Right lobe of liver (tissue), 6 donors: ENCODE results near the gene TBC1D24. TPM values are rescaled to one million over a fixed set of nuclear protein-coding genes. Genes with fewer than 3 reads are reported as not detected.
A peak's percentile ranks its signal among the peaks of the same experiment; 100 is the strongest.
"Not testable (repeated sequence)": the region's sequence is repeated elsewhere in the genome, so short reads cannot be mapped to it uniquely, and the experiment has no call there.

ENCODE experiments used
- ATAC-seq, 4 donors: fragments of 200-7000 bp; cut with Tn5 transposase; one replicate each; pipeline ENCODE4 v1.9.1; 2020; ENCODE audit warnings: mild to moderate bottlenecking in 4 of 4, moderate library complexity in 4 of 4
- DNase-seq, 3 donors: peaks; one replicate each; pipeline ENCODE4 v3.0.0-alpha.2; 2020
- H3K27ac ChIP-seq, 3 donors: fragments of 200-600 bp; one replicate each; pipeline ENCODE4 v1.8.0; 2022
- H3K27me3 ChIP-seq, 2 donors: fragments of 200-600 bp; one replicate each; pipeline ENCODE4 v1.8.0; 2022
- H3K36me3 ChIP-seq, 4 donors: fragments of 200-600 bp; sonication (generic) in 1 of 4; one replicate each; pipeline versions ENCODE4 v1.5.1 to v1.8.0; 2017 to 2022; ENCODE audit warnings: control low read depth in 1 of 4
- H3K4me1 ChIP-seq, 4 donors: fragments of 200-600 bp; sonication (generic) in 1 of 4; one replicate each; pipeline versions ENCODE4 v1.5.1 to v1.8.0; 2017 to 2022; ENCODE audit warnings: control low read depth in 1 of 4
- H3K4me3 ChIP-seq, 3 donors: fragments of 200-600 bp; one replicate each; pipeline ENCODE4 v1.8.0; 2022
- H3K9me3 ChIP-seq, 4 donors: fragments of 200-600 bp; sonication (generic) in 1 of 4; one replicate each; pipeline versions ENCODE4 v1.5.1 to v1.8.0; 2017 to 2022; ENCODE audit warnings: control low read depth in 1 of 4
- CTCF ChIP-seq, 4 donors: fragments of 200-600 bp in 3 of 4; fragments of 450-650 bp in 1 of 4; IDR thresholded peaks; one replicate each; pipeline versions ENCODE4 v1.5.1 to v1.8.0; 2016 to 2022; ENCODE audit warnings: antibody characterized with exemption in 4 of 4, mild to moderate bottlenecking in 2 of 4
- POLR2A ChIP-seq: fragments of 450-650 bp; IDR thresholded peaks from one replicate; pipeline ENCODE4 v1.6.1; 2017; ENCODE audit warnings: antibody characterized with exemption, mild to moderate bottlenecking
- WGBS: methylation state at CpG from one replicate; pipeline ENCODE4 v1.1.6; 2018; ENCODE audit warnings: low coverage, low lambda C conversion rate; ENCODE audit not compliant: insufficient coverage; ENCODE audit errors: missing lambda C conversion rate; 5-methylcytosine and 5-hydroxymethylcytosine counted together
- intact Hi-C, 2 donors: fragments of 100-400 bp; cut with DNase I; formaldehyde crosslinking; loops; one replicate each; pipeline versions ENCODE4 v1.11.2 to v1.14.1; 2022
- total RNA-seq, 6 experiments: library from RNA; depleted of rRNA in 2 of 6; stranded (reverse); fragments of >200 nt in 2 of 6; fragmentation: NEBNext Ultra II Directional in 3 of 6; extraction: Animal tissue kit (Norgen Biotek cat#: 25700) in 3 of 6; gene quantifications; one replicate each; pipeline versions ENCODE4 v1.1.0 to v1.2.4, GENCODE V29; 2016 to 2023
- donor health status: DM: no; HTN: yes; CAD: no.
- donor health status: DM: no; HTN: no; CAD: no.
- donor health status: DM: no; HTN: no; CAD: no.
- donor health status: DM: no; HTN: yes; CAD: no.
- donor health status: DM: no; HTN: yes; CAD: no.

The TBC1D24 gene
- total RNA-seq, 6 experiments from 2014 or later: 14.9 to 22.7 (median 17.5) TPM

GRCh38 chr16:2533912-2534311 is 59.0 kb downstream of the TBC1D24 start:
- Histone ChIP-seq H3K9me3 (no peaks in the 10 kb centered on the region), H3K27me3 (no peaks in the 10 kb centered on the region), H3K4me3 (no peak overlapping the region), H3K27ac (no peak overlapping the region), H3K36me3 (peaks cover 0 to 3% (median 0%) of the 10 kb centered on the region in 4 donors), H3K4me1 (peaks cover 0 to 18% (median 2%) of the 10 kb centered on the region in 4 donors)
- ATAC-seq (no peak), DNase-seq (no peak)
- WGBS: 88% methylated on average over 6 of the region's 11 CpGs
- intact Hi-C loops: no loop called here
- TF ChIP-seq POLR2A (no peak), CTCF (IDR thresholded peaks at IDR 0.05) (no peak)

DNA sequence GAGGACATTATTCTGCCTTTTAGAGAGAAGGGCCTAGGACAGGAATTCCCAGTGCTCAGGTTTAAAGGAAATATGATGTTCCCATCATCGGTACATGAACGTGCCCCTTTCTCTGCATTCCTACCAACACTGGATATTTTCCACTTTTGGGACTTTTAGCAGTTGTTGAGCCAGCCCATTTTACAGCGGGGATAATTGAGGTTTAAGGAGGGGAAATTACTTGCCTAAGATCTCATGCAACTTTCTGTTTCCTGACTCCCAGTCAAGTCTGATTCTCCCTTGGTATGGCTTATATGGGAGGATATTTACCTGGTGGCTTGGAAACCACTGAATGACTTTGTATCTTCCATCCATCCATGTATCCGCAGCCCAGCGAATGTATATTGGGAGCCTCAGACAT is 59.4 kb downstream of the TBC1D24 start:
- H3K36me3 ChIP-seq, H3K9me3 ChIP-seq, DNase-seq, intact Hi-C loops, H3K27me3 ChIP-seq, ATAC-seq, H3K4me3 ChIP-seq, H3K27ac ChIP-seq: not testable (repeated sequence)
- H3K4me1 ChIP-seq: peaks cover 0 to 22% (median 4%) of the 10 kb centered on the region in 4 donors
- WGBS: 81% methylated on average over 5 of the region's 5 CpGs

- Histone ChIP-seq H3K36me3 (no peaks in the 10 kb centered on the region), H3K4me3 (no peak overlapping the region), H3K4me1 (peaks cover 0 to 28% (median 11%) of the 10 kb centered on the region in 4 donors), H3K27me3 (no peaks in the 10 kb centered on the region), H3K27ac (peak overlapping the region in 1 of 3 donors; percentile 28), H3K9me3 (no peaks in the 10 kb centered on the region)
- ATAC-seq: no peak
- WGBS: 76% methylated on average over 6 of the region's 9 CpGs
- intact Hi-C loops: no loop called here
- DNase-seq: peak; percentile 19 to 47 (median 42)
- TF ChIP-seq CTCF (IDR thresholded peaks at IDR 0.05): no peak
- no peak for TF ChIP-seq POLR2A
Observed at GRCh38 chr16:2535625-2536013, 60.7 kb downstream of the TBC1D24 start.

DNA sequence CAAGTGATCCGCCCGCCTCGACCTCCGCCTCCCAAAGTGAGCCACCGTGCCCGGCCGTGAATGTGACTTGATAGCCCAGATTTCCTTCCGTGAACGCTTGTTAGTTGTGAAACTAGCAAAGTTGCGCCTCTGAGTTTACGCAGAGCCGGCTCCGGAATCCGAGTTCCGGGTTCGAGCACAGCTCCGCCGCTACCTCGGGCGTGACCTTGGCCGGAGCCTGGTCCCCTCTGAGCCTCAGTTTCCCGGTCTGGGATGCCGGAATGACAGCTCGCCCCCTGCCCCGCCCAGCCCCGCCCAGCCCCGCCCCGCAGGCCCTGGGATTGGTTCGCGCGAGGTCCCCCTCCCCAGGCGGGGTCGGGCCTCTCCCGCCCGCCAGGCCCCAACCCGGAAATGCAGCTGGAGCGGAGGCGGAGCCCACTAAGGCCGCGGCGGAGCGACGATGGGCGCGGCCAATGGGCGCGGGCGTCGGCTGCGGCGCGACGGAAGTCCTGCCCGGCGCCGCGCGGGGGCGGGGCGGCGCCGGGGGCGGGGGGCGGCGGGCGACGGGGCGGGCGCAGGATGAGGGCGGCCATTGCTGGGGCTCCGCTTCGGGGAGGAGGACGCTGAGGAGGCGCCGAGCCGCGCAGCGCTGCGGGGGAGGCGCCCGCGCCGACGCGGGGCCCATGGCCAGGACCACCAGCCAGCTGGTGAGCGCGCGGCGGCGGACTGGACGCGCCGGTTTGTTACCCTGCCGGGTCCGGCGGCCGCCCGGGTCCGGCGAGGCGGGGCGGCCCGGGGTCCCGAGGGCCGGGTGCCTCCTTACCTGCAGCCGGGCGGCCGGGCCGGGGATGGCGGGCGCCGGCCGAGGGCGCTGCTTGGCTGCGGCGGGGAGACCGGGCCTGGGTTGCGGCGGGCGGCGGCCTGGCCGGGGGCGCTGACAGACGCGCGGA is 62.8 kb downstream of the TBC1D24 start, which contains the start of gene PDPK1:
PDPK1 (plus strand) TSS at position 571 of the 929 bp plus-strand sequence; CDS start at position 663, 92 bp downstream.
- H3K9me3 ChIP-seq: no peaks in the 10 kb centered on the region
- no peaks in the 10 kb centered on the region for H3K27me3 ChIP-seq
- H3K4me3 ChIP-seq: peak within 1 kb of the TSS; percentile 51 to 70 (median 60)
- no peak for TF ChIP-seq CTCF (IDR thresholded peaks at IDR 0.05)
- TF ChIP-seq POLR2A: peak; percentile 45
- intact Hi-C loops: no loop called here
- ATAC-seq (peak; percentile 82 to 93 (median 88)), DNase-seq (peak; percentile 96 to 97 (median 96))
- H3K36me3 ChIP-seq: no peaks in the 10 kb centered on the region
- H3K27ac ChIP-seq: peak within 1 kb of the TSS in 2 of 3 donors; percentile 47 to 79
- 2% methylated on average over 19 of the region's 126 CpGs for WGBS
- peaks cover 0 to 35% (median 17%) of the 10 kb centered on the region in 4 donors for H3K4me1 ChIP-seq

GRCh38 chr16:2539192-2539844 is 64.4 kb downstream of the TBC1D24 start:
- intact Hi-C loops, ATAC-seq, H3K36me3 ChIP-seq, H3K27me3 ChIP-seq, H3K27ac ChIP-seq, H3K9me3 ChIP-seq: not testable (repeated sequence)
- DNase-seq: peak in 1 of 3 donors; percentile 13
- 44% methylated on average over 20 of the region's 24 CpGs for WGBS
- Histone ChIP-seq H3K4me1 (peaks cover 0 to 32% (median 17%) of the 10 kb centered on the region in 4 donors), H3K4me3 (peak overlapping the region in 2 of 3 donors; percentile 43 to 69)
